HG03565 (cell line): ENCODE results near the gene RSPH10B2.
"Not testable (repeated sequence)": the region's sequence is repeated elsewhere in the genome, so short reads cannot be mapped to it uniquely, and the experiment has no call there.

Experiments
- ATAC-seq: cut with Tn5 transposase; IDR thresholded peaks from one replicate; pipeline ENCODE4 v1.9.1; 2021; ENCODE audit warnings: mild to moderate bottlenecking, moderate library complexity; ENCODE audit not compliant: unreplicated experiment

RSPH10B2 gene

DNA sequence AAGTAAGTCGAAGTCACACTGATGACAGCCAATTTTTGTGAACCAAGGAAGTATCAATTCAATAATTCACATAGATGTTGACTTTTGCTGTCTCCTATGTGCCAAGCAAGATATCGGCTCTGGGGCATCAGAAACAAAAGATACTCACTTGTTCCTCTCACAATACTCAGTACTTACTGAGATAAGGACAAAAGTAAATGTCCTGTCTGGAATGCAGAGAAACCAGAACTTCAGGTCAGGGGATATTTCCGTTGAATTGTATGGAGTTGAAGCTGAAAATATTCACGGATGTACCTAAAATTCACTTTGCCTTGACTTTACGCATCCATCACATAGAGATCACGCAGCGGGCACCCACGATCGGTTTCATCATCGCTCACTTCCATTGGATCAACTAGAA lies 83.2 kb downstream of the RSPH10B2 start:
- ATAC-seq, result not testable (repeated sequence)

DNA sequence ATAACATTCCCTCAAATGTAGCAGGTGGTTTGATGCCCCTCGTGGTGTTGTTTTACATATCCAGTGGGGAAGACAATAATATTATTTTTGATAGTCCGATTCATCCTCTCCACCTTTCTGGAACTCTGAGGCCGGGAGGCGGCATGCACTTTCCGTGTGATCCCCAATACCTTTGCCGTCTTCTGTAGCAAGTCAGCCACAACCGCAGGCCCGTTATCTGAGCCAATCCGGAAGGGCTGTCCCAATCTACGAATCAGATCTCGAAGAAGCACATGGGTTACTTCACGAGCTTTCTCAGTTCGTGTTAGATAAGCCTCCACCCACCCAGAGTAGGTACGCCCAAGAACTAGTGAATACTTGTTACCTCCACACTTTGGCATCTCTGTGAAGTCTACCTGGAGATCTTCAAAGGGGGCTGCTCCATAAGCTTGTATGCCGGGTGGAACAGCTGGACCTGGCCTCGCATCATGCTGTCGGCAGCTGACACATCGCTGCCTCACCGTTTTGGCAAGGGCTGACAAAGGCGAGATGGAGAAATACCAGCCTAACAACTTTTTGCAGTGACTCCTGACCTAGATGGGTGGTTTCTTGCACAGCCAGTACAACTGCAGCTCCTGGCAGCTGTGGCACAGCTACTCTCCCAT lies 88.5 kb downstream of the RSPH10B2 start:
- not testable (repeated sequence) for ATAC-seq

DNA sequence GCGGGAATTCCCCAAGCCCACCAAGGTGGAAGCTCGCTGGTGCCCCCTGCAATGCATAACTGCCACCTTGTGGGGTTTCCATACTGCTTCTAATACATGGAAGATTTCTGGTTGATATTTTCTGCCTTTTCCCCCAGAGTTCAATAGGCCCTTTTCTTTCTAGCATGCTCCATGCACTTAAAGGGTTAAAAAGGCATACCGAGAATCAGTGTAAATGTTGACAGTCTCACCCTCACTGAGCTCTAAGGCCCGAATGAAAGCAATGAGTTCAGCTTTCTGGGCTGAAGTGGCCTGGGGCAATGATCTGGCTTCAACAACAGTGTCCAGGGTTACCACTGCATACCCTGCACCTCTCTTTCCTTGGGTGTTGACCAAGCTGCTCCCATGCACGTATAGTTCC lies 89.2 kb downstream of the RSPH10B2 start:
- not testable (repeated sequence) for ATAC-seq

DNA sequence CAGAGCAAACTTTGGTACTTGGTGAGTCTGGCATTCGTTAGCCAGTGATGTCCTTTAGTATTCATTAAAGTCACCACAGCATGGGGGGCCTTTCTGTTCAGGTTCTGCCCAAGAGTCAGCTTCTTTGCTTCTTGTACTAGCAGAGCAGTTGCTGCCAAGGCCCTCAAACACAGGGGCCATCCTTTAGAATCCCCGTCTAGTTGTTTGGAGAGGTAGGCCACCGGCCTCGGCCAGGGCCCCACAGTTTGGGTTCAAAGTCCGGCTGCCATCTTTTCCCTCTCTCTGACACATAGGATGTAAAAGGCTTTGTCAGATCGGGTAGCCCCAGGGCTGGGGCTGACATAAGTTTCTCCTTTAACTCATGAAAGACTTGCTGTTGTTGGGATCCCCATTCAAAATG lies 89.8 kb downstream of the RSPH10B2 start:
- ATAC-seq, result not testable (repeated sequence)

DNA sequence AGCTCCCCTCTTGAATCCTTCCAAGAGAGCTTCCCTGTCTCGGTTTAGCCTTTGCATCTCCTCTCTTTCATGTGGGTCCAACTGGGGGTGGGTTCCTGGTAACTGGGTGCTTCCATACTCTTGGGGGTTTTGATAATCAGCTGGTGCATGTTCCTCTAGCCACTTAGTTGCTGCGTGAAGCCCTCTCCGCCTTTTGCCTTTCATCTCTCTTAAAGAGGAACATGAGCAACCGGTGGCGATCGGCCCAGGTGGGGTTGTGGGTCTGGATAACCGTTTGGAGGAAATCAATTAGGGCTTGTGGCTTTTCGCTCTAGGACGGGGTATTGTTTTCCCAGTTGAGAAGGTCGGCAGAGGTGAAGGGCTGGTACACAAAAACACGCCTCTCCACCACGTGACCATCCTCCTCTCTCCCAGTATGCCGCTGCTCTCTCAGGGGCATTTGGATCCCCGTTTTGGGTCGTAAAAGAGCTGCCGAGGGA lies 92.1 kb downstream of the RSPH10B2 start:
- not testable (repeated sequence) for ATAC-seq

DNA sequence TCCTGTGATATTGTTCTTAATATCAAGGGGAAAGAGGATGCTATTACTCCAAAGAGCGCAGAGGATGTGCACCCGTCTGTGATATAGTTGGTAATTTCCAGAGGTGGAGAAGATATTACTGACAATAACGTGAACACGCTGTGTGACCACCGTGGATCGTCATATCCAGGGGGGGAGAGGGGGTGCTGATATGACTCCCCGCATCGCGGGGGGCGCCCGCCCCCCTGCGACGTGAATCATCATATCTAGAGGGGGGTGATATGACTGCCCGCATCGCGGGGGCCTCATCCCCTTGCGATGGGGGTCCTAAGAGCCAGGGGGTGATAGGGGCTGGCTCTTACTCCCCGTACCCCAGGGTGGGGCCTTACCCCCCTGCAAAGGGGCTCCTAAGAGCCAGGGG lies 93.8 kb downstream of the RSPH10B2 start:
- ATAC-seq, result not testable (repeated sequence)
